D341Med (cell line): ENCODE data around the gene RSBN1L.
"Not testable (repeated sequence)": the region's sequence is repeated elsewhere in the genome, so short reads cannot be mapped to it uniquely, and the experiment has no call there.

Source experiments
- DNase-seq: peaks from one replicate; pipeline ENCODE4 v3.0.0; 2012; ENCODE audit warnings: low spot score

Gene RSBN1L

DNA sequence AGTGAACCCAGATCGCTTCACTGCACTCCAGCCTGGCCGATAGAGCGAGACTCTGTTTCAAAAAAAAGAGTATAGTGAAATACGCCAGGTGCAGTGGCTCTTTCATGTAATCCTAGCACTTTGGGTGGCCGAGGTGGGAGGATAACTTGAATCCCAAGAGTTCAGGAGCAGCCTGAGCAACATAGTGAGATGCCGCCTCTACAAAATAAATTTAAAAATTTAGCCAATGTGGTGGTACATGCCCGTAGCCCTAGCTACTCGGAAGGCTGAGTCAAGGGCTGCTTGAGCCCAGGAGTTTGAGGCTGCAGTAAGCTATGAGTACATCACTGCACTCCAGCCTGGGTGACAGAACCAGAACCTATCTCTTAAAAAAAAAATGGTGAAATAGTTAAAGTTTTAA is 74.1 kb downstream of the RSBN1L start:
- DNase-seq = no peak

DNA sequence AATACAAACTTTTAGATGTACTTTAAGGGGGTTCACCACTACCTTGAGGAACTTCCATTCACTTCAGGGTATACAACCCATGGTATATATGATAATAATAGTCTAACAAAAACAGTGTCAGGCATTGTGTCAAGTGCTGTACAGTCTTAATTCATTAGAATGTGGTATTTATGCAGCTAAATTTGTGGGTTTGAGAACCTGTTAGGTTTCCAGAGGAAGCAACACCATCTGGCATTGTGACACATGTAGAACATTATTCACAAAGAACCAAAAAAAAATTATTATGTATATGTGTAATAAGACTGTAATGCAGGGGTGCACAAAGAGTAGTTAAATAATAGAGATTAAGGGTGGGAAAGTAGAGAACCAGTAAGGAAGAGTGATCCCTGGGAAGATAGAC is 75.6 kb downstream of the RSBN1L start:
- DNase-seq = no peak

DNA sequence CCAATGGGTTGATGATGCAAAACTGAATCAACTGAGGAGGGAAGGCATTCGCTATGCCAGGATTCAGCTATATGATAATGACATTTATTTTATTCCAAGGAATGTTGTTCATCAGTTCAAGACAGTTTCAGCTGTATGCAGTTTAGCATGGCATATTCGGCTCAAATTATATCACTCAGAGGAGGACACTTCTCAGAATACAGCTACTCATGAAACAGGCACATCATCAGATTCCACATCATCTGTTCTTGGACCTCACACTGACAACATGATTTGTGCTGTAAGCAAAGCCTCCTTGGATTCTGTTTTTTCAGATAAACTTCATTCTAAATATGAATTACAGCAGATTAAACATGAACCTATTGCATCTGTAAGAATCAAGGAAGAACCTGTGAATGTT is 82.3 kb downstream of the RSBN1L start:
- DNase-seq = no peak

DNA sequence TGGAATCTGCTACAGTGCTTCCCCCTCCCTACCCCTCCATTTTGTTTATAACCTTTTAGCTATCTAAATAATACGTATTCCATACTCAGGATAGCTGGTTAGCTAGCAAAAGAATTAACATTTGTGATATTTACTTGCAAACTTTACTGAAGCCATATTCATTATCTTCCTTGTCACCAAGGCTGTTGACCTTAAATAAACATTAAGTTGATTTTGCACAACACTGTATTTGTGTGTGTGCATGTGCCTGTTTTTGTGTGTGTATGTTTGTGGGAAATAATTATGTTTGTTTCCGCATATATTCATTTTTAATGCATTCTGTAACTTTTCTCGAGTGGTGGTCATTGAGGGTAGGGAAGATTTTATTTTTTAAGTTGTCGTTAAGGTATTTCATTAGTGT is 86.1 kb downstream of the RSBN1L start:
- DNase-seq = no peak

DNA sequence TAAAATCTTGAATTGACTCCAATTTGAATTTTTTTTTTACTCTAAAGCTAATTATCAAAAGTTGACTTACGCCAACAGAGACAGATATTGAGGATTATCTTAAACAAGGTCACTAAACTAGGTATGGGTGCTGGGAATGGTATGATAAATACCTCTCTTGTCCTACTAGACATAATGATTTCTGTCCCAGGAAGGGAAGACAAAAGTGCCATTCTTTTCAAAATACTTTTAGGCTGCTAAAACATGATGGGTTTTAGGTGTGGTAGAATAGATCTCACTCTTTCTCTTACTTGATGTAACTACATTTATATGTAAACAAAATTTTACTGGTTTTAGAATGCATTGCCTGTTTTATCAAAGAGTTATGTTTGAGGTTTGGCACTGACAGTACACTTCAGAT is 86.9 kb downstream of the RSBN1L start:
- no peak for DNase-seq

DNA sequence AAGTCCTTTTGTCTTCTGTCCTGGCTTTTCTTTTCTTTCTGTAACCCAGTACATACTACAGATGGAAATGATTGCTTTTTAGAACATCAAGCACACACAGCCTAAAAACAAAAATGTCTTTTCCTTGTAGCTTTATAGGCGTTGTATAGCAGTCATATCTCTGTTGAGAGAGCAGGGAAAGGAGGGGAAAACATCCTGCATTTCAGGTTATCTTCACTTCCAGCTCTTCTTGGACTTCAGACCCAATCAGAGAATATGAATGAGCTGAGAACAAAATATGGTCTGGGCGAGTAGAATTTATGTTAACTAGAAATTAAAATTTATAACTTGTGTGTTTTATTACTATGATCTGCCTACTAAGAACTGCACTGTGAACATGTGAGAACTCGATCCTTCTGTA is 87.3 kb downstream of the RSBN1L start:
- DNase-seq = no peak

DNA sequence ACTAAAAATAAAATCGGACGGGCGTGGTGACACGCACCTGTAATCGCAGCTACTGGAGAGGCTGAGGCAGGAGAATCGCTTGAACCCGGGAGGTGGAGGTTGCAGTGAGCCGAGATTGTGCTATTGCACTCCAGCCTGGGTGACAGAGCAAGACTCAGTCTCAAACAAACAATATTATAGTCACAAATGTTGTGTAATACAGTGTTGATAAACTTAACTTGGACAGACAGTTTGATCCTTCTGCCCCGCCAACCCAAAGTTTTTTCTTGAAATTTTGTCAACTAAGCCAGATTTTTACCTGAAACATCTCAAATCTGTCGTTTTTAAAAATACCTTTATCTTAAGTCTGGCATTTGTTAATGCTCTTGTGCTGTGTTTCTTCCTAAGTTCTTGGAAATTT is 88.2 kb downstream of the RSBN1L start:
- DNase-seq = not testable (repeated sequence)

DNA sequence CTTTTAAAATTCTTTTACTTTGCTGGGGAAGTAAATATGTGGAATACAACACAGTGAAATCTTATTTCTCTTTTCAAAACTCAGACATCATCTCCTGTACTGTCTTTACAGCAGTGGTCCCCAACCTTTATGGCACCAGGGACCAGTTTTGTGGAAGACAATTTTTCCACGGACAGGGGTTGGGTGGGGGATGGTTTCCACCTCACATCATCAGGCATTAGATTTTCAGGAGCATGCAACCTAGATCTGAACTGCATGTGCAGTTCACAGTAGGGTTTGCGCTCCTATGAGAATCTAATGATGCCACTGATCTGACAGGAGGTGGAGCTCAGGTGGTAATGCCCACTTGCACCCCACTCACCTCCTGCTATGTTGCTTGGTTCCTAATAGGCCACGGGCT is 89.8 kb downstream of the RSBN1L start:
- DNase-seq = no peak

DNA sequence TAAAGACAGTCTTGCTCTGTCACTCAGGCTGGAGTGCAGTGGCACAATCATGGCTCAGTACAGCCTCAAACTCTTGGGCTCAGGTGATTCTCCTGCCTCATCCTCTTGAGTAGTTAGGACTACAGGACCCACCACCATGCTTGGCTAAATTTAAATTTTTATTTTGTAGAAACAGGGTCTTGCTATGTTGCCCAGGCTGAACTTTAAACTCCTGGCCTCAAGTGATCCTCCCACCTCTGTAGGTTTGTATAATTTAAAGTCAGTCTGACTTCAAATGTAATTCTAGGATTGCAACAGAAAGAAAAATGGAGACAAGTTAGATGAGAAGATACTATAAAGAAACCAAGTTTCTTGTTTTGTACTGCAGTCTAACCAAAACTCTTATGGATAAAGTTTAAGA is 90.5 kb downstream of the RSBN1L start:
- DNase-seq = no peak

DNA sequence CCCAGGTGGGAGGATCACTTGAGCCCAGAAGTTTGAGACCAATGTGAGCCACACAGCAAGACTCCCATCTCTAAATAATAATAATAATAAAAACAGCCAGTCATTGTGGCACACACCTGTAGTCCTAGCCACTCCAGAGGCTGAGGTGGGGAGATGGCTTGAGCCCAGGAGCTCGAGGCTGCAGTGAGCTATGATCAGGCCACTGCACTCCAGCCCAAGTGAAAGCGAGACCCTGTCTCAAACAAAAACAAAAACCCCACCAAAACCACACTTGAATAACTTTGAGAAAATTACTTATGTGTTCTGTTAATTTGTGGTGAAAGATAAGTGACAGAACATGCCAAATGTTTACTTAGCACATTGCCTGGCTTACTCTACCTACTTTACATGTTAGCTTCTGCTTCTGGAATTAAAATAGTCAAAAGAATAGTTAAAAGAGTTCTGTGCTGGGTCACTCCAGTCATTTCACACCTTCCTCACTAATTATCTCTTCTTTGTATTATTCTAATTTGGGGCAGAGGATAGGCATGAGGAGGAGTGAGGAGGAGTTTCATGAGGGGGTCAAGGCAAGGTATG is 92.2 kb downstream of the RSBN1L start:
- no peak for DNase-seq

DNA sequence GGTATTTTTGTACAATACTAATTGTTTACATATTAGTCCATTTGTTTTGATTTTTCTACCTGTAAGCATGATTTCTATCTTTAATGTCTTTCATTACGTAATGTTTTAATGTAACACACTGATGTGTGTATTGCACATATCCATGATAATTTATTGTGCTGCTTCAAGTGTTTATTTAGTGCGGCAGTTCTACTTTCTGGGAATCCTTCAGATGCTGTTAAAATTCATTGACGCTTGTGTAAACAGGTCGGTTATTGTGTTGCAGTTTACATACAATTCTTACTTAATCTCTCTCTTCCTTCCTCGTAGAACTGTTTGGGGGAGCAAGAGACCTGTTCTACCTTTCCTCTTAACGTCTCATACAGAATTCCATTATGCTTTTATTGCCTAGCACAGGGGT is 95.1 kb downstream of the RSBN1L start:
- no peak for DNase-seq

DNA sequence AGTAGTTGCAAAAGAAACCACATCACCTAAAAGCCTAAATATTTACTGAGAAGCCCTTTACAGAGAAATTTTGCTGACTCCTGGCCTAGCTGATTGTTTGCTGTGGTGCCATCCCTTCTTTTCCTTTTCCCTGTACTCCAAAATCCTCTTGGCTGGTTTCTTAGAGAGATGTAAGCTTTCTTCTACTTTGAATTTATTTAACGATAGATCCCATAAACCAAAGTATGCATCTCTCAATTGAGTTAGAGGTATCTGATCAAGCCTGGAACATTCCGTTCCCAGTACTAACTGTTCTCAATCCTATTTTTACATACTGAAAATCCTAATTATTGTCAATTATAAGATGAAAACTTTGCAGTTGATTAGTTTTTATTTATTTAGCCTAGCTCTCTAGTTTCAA is 95.7 kb downstream of the RSBN1L start:
- no peak for DNase-seq

DNA sequence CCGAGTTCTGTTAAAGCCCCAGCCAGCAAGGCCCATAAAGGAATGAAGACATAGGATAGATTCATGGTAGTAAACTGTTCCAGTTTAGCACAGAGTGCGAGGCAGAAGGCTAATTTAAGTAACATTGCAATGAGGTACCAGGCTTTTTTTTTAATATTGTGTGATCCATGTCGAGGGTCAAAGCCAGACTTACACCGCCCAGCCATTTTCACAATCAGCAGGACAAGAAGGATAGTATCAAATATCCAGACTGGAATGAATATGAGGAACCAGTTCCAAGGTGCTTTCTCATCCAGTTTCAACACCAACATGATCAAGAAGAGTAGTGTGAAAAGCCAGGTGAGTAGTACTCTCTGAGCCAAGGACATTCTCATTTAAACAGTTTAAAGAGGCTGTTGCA is 97.7 kb downstream of the RSBN1L start:
- no peak for DNase-seq

DNA sequence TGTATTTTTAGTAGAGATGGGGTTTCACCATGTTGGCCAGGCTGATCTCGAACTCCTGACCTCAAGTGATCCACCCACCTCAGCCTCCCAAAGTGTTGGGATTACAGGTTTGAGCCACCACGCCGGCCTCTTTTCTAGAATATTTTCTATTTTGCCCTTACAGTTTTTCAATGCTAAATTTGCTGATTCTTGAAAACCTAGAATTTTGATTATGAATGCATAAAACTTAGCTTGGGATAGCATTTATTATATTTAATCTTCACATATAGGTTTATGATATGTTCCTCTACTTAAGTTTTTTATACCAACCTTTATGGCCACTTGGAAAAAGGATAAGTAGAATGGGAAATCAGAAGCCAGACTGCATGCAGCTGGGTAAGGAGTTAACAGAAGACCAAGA is 99.8 kb downstream of the RSBN1L start:
- no peak for DNase-seq

DNA sequence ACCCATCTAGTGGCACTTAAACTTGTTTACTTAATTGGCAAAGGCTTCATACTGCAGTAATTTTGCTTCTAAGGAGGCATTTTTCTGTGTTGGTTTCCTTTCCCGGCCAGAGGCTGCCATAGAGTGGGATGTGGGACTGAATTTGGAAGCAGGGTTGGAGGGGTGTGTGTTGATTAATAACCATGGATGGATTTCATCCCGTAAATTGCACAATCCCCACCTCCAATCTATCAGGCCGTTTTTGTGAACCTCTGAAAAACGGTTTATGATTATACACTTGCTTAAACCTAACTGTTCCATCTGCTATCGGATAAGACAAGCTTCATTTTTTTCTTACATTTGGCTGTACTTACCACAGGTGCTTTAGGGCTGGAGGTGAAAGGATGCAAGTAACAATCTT is 100.7 kb downstream of the RSBN1L start:
- DNase-seq = peak; percentile 17

DNA sequence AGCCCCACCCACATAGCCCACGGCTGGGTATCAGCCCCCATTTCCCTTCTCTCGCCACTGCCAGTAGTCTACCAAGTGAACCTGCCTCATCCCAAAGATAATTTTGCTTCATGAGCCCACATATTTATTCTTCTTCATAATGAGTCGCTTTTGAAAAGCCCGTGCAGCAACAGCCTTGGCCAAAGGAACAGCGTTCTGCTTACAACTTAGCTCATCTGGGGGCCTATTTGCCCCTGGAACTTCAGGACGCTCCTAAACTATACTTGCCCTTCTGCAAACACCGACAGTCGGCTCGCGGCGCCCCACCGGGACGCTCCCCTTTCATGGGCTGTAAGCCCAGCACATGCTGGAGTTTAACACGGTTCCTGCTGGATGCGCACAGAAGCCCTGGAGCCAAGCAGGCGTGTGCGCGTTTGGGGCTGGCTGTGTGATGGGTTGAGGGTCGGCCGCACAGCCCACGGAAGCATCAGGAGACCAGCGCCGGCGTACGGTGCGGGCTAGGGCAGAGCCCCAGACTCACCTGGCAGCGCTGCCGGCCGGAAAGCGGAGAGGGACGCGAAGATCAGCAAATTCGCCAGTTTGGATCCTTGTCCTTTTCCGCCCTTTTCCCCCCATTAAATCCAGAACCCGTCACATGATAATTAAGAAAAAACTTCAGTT is 101.6 kb downstream of the RSBN1L start:
- DNase-seq = peak; percentile 72

DNA sequence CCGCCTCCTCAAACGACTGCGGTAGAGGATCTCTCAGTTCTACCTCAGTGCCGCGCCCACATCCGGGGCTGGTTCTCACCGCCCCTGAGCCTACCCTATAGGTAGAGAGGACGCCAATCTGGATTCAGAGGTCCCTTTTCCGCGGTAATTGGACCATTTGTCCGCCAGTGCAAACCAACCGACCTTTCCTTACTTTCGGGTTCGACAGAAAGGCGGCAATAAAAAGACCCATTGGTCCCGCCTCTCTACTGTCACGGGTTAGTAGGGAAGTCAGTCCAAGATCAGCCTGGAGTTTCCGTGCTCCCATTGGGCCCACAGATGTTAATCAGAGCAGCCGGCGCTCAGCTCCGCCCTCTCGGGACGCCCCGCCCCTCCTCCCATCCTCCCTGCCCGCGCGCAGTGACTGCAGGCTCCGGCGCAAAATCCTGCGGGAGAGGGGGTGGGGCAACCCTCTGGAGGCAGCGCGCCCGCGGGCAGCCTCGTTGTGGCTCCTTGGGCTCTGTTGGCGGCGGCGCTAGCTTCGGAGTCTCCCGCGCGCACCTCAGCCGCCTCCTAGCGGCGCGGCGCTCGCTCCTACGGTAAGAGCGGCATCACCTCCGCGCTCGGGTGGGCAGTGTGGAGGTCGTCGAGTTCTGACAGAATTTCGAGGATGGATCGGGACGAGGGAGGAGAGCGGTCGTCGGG is 102.3 kb downstream of the RSBN1L start, which contains the start of the genes PHTF2 and TMEM60:
Gene PHTF2, plus strand, starts transcription at position 380 of the 684 bp plus-strand sequence.
Gene TMEM60, minus strand, starts transcription at position 41 of the 684 bp plus-strand sequence. CDS start 4,061 bp downstream, outside the sequence.
- DNase-seq = peak; percentile 96

DNA sequence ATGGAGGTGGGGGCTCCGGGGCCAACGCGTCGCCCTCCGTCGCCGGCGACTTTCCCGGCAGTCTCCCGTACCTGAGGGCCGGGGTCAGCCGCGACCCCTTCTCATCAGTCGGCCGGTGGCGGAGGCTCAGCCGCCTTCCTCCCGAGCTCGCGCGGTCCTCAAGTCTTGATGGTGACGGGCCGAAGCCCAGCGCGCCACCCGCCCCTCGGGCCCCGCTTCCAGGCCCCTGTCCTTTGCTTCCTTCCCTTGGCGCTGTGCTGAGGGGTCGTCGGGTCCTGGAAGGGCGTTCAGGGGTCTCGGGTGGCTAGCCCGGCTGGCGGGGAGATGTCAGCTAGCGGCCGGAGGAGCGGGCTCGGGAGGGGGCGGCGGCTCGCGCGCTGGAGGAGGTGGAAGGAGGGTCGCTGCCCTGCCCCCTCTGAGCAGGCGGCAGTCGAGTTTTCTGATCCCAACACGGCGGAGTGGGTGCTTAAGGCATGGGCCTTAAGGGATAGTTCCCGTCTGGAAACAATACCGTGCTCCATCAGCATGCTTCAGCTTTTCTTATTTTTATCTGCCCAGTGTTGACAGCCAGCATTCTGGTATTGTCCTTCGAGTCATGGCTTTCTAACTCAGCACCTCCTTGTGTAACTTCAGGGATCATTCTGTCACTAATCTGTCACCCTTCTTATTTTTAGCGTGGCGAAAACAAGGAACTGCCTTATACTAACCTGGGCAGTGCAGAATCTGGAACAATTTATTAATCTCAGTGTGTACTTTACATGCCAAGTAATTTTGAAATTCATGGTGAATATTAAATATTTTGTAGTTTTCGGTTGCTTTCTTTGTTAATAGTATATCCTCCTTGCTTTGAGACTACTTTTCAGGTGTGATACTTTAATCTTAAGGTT is 103.1 kb downstream of the RSBN1L start:
- peak; percentile 69 for DNase-seq

DNA sequence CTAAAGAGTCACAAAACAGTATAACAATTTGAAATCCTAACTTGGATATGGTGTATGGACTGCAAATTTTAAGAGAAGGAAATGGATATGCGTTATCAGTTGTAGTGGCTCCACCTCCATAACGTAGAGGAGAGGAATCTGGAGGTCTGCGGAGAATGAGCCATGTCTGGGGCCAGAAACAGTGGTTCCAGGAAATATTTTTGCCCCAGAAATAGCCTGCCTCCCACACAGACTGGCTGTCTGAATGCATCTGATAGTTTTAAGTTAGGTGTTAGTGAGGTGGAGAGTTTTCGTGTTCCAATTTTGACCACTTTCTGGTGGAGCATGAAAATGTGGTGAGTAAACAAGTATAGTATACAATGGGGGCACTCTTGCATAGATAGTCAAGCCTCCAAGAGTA is 103.9 kb downstream of the RSBN1L start:
- DNase-seq = no peak

DNA sequence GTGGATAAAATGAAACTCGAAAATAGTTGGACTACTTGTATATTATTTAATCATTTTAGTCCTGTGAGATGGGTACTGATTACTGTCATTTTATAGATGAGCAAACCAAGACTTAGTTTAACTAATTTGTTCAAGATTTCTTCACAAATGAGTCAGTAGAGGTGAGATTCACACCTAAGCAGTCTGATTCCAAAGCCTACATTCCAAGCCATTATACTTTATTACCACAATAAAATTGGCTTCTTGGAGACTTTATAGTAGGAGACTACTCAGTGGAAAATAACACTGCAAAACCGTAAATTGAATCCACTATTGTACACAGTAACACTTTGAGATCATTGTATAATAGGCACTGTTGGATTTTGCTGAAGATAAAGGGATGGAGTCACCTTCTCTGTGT is 104.5 kb downstream of the RSBN1L start:
- DNase-seq = no peak

DNA sequence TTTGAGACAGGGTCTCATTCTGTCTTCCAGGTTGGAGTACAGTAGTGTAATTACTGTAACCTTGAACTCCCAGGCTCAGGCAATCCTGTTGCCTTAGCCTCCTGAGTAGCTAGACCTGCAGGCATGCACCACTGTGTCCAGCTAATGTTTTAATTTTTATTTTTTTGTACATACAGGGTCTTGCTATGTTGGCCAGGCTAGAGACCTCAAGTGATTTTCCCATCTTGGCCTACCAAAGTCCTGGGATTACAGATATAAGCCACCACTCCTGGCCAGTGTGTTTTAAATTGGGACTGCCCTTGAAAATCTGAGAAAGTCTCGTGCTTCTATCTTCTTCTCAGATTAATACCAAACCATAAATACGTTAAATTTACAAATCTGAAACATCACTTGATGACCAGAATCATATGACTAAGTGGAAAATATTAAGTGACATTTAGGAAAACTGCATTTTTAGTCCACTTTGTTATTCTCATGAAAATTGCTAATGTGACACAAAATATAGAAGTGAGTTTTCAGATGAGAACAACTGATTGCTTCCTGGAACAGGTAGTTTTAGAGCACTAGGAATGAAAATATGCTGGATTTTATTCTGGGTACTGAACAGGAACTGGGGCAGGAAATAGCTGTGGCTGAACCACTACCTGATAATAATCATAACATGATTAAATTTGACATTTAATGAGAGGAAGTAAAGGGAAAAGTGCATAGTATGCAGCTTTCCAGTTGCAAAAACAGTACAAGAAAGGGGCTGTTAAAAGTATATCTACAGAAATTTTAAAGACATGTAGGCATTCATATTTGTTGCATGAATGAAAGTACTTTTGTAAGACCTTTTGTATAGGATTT is 106.5 kb downstream of the RSBN1L start:
- no peak for DNase-seq

DNA sequence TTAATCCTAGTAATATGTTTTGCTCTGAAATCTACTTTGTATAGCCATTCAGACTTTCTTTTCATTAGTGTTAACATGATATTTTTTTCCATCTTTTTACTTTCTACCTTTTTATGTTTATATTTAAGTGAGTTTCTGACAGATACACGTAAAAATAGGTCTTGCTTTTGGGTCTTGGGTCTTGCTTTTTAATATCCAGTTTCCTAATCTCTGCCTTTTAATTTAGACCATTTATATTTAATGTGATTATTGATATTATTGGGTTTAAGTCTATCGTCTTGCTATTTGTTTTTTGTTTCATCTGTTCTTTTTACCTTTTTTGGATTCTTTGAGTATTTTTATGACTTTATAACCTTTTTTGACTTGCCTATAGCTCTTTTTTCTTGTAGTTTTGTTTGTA is 110.2 kb downstream of the RSBN1L start:
- DNase-seq = no peak
